Activated naive CD8-positive, alpha-beta T cell (primary cell): ENCODE measurements around the gene MED25.

Source experiments
- H3K27ac Mint-ChIP-seq: one replicate; pipeline ENCODE4 v1.8.0; 2021; ENCODE audit warnings: mixed read lengths
- H3K27me3 Mint-ChIP-seq: one replicate; pipeline ENCODE4 v1.8.0; 2021; ENCODE audit warnings: mixed read lengths
- H3K36me3 Mint-ChIP-seq: one replicate; pipeline ENCODE4 v1.8.0; 2021; ENCODE audit warnings: mixed read lengths
- H3K4me1 Mint-ChIP-seq: one replicate; pipeline ENCODE4 v1.8.0; 2021; ENCODE audit warnings: low read depth, mixed read lengths
- H3K4me3 Mint-ChIP-seq: one replicate; pipeline ENCODE4 v1.8.0; 2021; ENCODE audit warnings: mild to moderate bottlenecking, mixed read lengths
- H3K9me3 Mint-ChIP-seq: one replicate; pipeline ENCODE4 v1.8.0; 2021; ENCODE audit warnings: low read depth, mixed read lengths

Gene MED25

DNA sequence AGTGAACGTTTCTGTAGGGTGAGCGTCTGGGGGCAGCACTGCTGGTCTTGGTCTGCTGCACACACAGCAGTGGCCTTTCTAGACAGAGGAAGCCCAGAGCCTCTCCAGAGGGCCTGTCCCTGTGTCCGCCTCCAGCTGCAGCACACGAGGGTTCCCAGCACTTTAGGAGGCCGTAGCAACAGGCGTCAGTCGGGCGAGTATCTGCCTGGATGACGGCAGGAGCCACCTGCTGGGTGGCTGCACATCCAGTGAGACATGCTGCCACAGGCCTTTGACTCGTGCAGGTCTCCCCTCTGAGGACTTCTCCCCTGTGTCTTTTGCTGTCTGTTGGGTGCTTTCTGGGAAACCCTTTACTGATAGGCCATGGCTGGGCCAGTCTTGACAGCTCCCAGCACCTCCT is 29.2 kb upstream of the MED25 start:
- Mint-ChIP-seq H3K9me3 (no peaks in the 10 kb centered on the region), H3K4me1 (peaks cover 2% of the 10 kb centered on the region), H3K4me3 (no peak overlapping the region), H3K27me3 (no peaks in the 10 kb centered on the region), H3K36me3 (peaks cover 12% of the 10 kb centered on the region), H3K27ac (no peak overlapping the region)

DNA sequence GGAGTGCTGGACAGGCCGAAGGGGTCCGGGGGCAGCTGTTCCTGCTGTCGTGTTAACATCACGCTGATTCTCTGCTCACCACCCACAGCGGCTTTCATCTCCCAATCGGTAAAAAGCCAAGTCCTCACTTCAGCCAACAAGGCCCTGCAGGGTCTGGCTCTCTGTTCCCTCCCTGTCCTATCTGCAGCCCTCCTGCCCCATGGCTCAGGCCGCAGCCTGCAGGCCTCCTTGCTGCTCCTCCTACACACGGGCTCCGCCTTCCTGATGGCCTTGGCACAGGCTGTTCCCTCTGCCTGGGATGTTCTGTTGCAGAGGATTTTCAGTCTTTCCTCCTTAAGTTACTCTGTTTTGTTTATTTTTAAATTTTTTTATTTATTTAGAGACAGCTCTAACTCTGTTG is 27.2 kb upstream of the MED25 start:
- Mint-ChIP-seq H3K4me3 (no peak overlapping the region), H3K4me1 (peaks cover 2% of the 10 kb centered on the region), H3K9me3 (no peaks in the 10 kb centered on the region), H3K27me3 (no peaks in the 10 kb centered on the region), H3K36me3 (peaks cover 6% of the 10 kb centered on the region), H3K27ac (no peak overlapping the region)

DNA sequence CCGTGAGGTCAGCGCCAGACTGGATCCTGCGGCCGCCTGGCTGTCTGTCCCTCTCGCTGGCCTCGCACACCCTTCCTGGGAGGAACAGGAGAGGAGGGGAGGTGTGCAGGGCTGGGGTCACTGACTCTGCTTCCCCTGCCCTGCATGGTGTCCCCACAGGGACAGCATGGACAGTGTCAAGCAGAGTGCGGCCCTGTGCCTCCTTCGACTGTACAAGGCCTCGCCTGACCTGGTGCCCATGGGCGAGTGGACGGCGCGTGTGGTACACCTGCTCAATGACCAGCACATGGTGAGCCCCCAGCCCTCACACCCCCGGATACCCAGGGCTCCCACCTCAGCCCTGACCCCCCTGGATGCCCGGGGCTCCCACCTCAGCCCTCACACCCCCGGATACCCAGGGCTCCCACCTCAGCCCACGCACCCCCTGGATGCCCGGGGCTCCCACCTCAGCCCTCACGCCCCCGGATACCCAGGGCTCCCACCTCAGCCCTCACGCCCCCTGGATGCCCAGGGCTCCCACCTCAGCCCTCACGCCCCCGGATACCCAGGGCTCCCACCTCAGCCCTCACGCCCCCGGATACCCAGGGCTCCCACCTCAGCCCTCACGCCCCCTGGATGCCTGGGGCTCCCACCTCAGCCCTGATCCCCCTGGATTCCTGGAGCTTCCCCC is 26.2 kb upstream of the MED25 start:
- H3K27ac Mint-ChIP-seq = no peak overlapping the region
- H3K27me3 Mint-ChIP-seq = no peaks in the 10 kb centered on the region
- peaks cover 6% of the 10 kb centered on the region for H3K36me3 Mint-ChIP-seq
- H3K9me3 Mint-ChIP-seq = no peaks in the 10 kb centered on the region
- H3K4me1 Mint-ChIP-seq = peaks cover 2% of the 10 kb centered on the region
- no peak overlapping the region for H3K4me3 Mint-ChIP-seq

- Mint-ChIP-seq H3K36me3 (peaks cover 6% of the 10 kb centered on the region), H3K4me1 (peaks cover 2% of the 10 kb centered on the region), H3K27me3 (no peaks in the 10 kb centered on the region), H3K9me3 (no peaks in the 10 kb centered on the region), H3K27ac (peak overlapping the region; percentile 66), H3K4me3 (no peak overlapping the region)
Measured at GRCh38 chr19:49792829-49793560, 25.1 kb upstream of the MED25 start.

GRCh38 chr19:49793561-49793840 is 24.6 kb upstream of the MED25 start:
- H3K4me3 Mint-ChIP-seq = no peak overlapping the region
- no peaks in the 10 kb centered on the region for H3K9me3 Mint-ChIP-seq
- H3K4me1 Mint-ChIP-seq = peaks cover 2% of the 10 kb centered on the region
- H3K27me3 Mint-ChIP-seq = no peaks in the 10 kb centered on the region
- H3K36me3 Mint-ChIP-seq = peaks cover 6% of the 10 kb centered on the region
- H3K27ac Mint-ChIP-seq = peak overlapping the region; percentile 66

DNA sequence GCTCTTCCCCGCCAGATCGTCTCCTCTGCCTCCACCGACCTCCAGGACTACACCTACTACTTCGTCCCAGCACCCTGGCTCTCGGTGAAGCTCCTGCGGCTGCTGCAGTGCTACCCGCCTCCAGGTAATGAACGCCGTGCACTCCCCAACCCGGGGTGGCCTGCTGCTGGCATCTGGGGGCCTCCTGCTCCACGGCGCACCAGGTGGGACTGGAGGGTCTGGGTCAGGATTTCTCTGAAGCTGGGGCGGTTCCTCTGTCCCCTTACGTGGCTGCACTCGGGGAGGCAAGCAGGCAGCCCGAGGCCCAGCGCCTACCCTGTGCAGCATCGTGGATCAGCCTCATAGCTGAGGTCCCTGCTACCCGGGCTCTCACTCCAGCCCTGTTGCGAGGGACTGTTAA is 22.5 kb upstream of the MED25 start:
- no peaks in the 10 kb centered on the region for H3K27me3 Mint-ChIP-seq
- H3K4me1 Mint-ChIP-seq = peaks cover 2% of the 10 kb centered on the region
- peaks cover 4% of the 10 kb centered on the region for H3K36me3 Mint-ChIP-seq
- no peak overlapping the region for H3K4me3 Mint-ChIP-seq
- no peaks in the 10 kb centered on the region for H3K9me3 Mint-ChIP-seq
- no peak overlapping the region for H3K27ac Mint-ChIP-seq

- peaks cover under 1% of the 10 kb centered on the region for H3K36me3 Mint-ChIP-seq
- H3K4me1 Mint-ChIP-seq = no peaks in the 10 kb centered on the region
- H3K27me3 Mint-ChIP-seq = no peaks in the 10 kb centered on the region
- H3K27ac Mint-ChIP-seq = no peak overlapping the region
- H3K9me3 Mint-ChIP-seq = no peaks in the 10 kb centered on the region
- no peak overlapping the region for H3K4me3 Mint-ChIP-seq
Measured at GRCh38 chr19:49798574-49798973, 19.5 kb upstream of the MED25 start.

GRCh38 chr19:49799271-49799797 is 18.8 kb upstream of the MED25 start:
- H3K36me3 Mint-ChIP-seq = no peaks in the 10 kb centered on the region
- no peaks in the 10 kb centered on the region for H3K4me1 Mint-ChIP-seq
- no peak overlapping the region for H3K4me3 Mint-ChIP-seq
- no peak overlapping the region for H3K27ac Mint-ChIP-seq
- H3K27me3 Mint-ChIP-seq = no peaks in the 10 kb centered on the region
- H3K9me3 Mint-ChIP-seq = no peaks in the 10 kb centered on the region

GRCh38 chr19:49799798-49800376 is 18.2 kb upstream of the MED25 start:
- Mint-ChIP-seq H3K36me3 (no peaks in the 10 kb centered on the region), H3K27ac (no peak overlapping the region), H3K27me3 (no peaks in the 10 kb centered on the region), H3K4me1 (no peaks in the 10 kb centered on the region), H3K4me3 (no peak overlapping the region), H3K9me3 (no peaks in the 10 kb centered on the region)

GRCh38 chr19:49800771-49801170 is 17.3 kb upstream of the MED25 start:
- no peaks in the 10 kb centered on the region for H3K27me3 Mint-ChIP-seq
- no peak overlapping the region for H3K4me3 Mint-ChIP-seq
- H3K4me1 Mint-ChIP-seq = no peaks in the 10 kb centered on the region
- H3K36me3 Mint-ChIP-seq = no peaks in the 10 kb centered on the region
- no peaks in the 10 kb centered on the region for H3K9me3 Mint-ChIP-seq
- H3K27ac Mint-ChIP-seq = no peak overlapping the region

GRCh38 chr19:49801401-49801888 is 16.6 kb upstream of the MED25 start:
- no peak overlapping the region for H3K27ac Mint-ChIP-seq

DNA sequence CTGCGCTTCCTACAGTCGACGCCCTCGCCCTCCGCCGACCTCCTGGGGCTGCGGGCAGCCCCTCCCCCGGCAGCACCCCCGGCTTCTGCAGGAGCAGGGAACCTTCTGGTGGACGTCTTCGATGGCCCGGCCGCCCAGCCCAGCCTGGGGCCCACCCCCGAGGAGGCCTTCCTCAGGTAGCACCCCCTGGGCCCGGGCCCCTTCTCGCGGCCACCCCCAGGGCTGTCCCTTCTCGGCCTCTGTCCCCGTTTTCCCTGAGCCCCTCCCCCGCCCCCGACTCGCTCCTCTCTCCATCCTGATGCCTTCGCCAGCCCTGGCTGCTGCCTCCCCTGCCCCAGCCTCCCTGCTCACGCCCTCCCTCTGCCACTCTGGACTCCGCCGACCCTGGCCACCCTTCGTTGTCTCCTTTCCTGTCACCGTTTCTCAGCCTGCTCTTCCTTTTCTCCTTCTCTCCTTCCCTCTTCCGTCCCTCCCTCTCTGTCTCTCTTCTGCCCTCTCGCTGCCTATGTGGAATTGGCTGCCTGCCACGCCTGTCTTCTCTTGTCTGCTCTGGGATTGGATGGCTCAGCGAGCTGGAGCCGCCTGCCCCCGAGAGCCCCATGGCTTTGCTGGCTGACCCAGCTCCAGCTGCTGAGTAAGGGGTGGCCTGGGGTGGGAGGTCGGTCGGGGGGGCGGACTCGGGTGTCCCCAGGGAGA is 16.0 kb upstream of the MED25 start:
- Mint-ChIP-seq H3K4me1 (no peaks in the 10 kb centered on the region), H3K27me3 (no peaks in the 10 kb centered on the region), H3K36me3 (no peaks in the 10 kb centered on the region), H3K27ac (no peak overlapping the region), H3K4me3 (no peak overlapping the region), H3K9me3 (no peaks in the 10 kb centered on the region)

More at GRCh38 chr19:49801401-49801888, 16.6 kb upstream of the MED25 start:
- Mint-ChIP-seq H3K4me1 (no peaks in the 10 kb centered on the region), H3K27me3 (no peaks in the 10 kb centered on the region), H3K9me3 (no peaks in the 10 kb centered on the region), H3K36me3 (no peaks in the 10 kb centered on the region), H3K4me3 (no peak overlapping the region)

DNA sequence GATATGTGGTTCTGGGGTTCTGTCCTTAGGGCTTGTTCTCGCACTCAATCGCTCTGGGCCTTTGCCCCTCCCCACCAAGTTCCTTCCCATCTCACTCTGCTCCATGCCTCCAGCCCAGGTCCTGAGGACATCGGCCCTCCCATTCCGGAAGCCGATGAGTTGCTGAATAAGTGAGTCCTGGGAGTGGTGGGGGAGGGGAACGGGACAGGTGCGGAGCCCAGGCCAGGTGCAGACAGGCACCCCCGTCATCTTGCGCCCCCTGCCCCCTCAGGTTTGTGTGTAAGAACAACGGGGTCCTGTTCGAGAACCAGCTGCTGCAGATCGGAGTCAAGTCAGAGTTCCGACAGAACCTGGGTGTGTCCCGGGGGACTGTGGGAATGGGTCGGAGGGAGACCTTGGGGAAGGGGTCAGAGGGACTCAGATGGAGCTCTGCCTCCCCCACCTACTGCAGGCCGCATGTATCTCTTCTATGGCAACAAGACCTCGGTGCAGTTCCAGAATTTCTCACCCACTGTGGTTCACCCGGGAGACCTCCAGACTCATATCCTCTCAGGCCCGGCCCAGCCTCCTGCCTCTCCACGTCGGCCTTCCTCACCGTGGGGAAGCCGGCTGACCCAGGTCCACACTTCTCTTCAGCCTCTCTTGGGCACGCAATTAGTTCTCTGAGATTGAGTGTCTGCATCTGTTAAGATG is 15.1 kb upstream of the MED25 start:
- no peaks in the 10 kb centered on the region for H3K27me3 Mint-ChIP-seq
- peaks cover 6% of the 10 kb centered on the region for H3K4me1 Mint-ChIP-seq
- no peak overlapping the region for H3K4me3 Mint-ChIP-seq
- no peaks in the 10 kb centered on the region for H3K9me3 Mint-ChIP-seq
- no peak overlapping the region for H3K27ac Mint-ChIP-seq
- H3K36me3 Mint-ChIP-seq = no peaks in the 10 kb centered on the region

DNA sequence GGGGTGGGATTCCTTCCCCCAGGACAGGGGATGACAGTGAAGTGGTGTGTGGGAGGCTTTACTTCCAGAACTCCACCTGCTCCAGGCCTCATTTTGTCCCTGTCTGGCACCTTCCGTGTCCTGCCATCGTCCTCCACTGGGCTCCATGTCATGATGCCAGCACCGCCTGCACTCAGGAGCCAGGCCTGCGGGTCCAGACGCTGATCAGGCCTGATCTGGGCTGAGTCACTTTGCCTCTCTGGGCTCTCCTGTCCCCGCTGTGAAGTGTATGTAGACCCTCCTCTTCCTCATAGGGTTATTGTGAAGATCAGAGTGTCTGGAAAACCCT is 14.6 kb upstream of the MED25 start:
- H3K36me3 Mint-ChIP-seq = no peaks in the 10 kb centered on the region
- H3K4me3 Mint-ChIP-seq = no peak overlapping the region
- H3K27me3 Mint-ChIP-seq = no peaks in the 10 kb centered on the region
- no peak overlapping the region for H3K27ac Mint-ChIP-seq
- peaks cover 9% of the 10 kb centered on the region for H3K4me1 Mint-ChIP-seq
- H3K9me3 Mint-ChIP-seq = no peaks in the 10 kb centered on the region
